MM.1S (cell line): ENCODE data around the gene NOP56.
"Not testable (repeated sequence)": the region's sequence is repeated elsewhere in the genome, so short reads cannot be mapped to it uniquely, and the experiment has no call there.

ENCODE experiments used
- DNase-seq: peaks from one replicate; pipeline ENCODE4 v3.0.0-alpha.2; 2015
- H2AFZ ChIP-seq: fragments of 300-600 bp; sonication (generic); 2 replicates; pipeline ENCODE4 v1.6.0; 2016; ENCODE audit warnings: antibody characterized with exemption, low read length
- H3F3A ChIP-seq: fragments of 300-600 bp; sonication (generic); 2 replicates; pipeline ENCODE4 v1.6.1; 2016; ENCODE audit warnings: mild to moderate bottlenecking, antibody characterized with exemption, low read length, moderate library complexity, mixed read lengths; ENCODE audit not compliant: insufficient read depth
- H3K27ac ChIP-seq: fragments of 300-600 bp; sonication (generic); 2 replicates; pipeline ENCODE4 v1.5.1; 2016; ENCODE audit warnings: mild to moderate bottlenecking, low read length
- H3K27me3 ChIP-seq: fragments of 300-600 bp; sonication (generic); replicated peaks from 2 replicates; pipeline ENCODE4 v1.6.0; 2016; ENCODE audit warnings: low read length; ENCODE audit not compliant: insufficient read depth
- H3K36me3 ChIP-seq: fragments of 300-600 bp; sonication (generic); replicated peaks from 2 replicates; pipeline ENCODE4 v1.6.1; 2016; ENCODE audit warnings: mild to moderate bottlenecking, low read length, mixed read lengths; ENCODE audit not compliant: insufficient read depth
- H3K4me1 ChIP-seq: fragments of 300-600 bp; sonication (generic); 2 replicates; pipeline ENCODE4 v1.6.1; 2016; ENCODE audit warnings: low read length, mixed read lengths
- H3K4me2 ChIP-seq: fragments of 300-600 bp; sonication (generic); 2 replicates; pipeline ENCODE4 v1.6.0; 2016; ENCODE audit warnings: low read depth, low read length
- H3K4me3 ChIP-seq: fragments of 300-600 bp; sonication (generic); 2 replicates; pipeline ENCODE4 v1.5.1; 2016; ENCODE audit warnings: low read length, mixed read lengths
- H3K79me2 ChIP-seq: fragments of 300-600 bp; sonication (generic); 2 replicates; pipeline ENCODE4 v1.6.1; 2016; ENCODE audit warnings: mixed run types, low read length, mixed read lengths
- H3K9ac ChIP-seq: fragments of 300-600 bp; sonication (generic); 2 replicates; pipeline ENCODE4 v1.6.1; 2016; ENCODE audit warnings: low read length, mixed read lengths
- H3K9me2 ChIP-seq: fragments of 300-600 bp; sonication (generic); replicated peaks from 2 replicates; pipeline ENCODE4 v1.6.1; 2016; ENCODE audit warnings: mild to moderate bottlenecking, low read length, mixed read lengths; ENCODE audit not compliant: insufficient read depth
- H3K9me3 ChIP-seq: fragments of 300-600 bp; sonication (generic); replicated peaks from 2 replicates; pipeline ENCODE4 v1.6.1; 2016; ENCODE audit warnings: mild to moderate bottlenecking, low read length, mixed read lengths; ENCODE audit not compliant: insufficient read depth
- H4K20me1 ChIP-seq: fragments of 300-600 bp; sonication (generic); 2 replicates; pipeline ENCODE4 v1.6.1; 2016; ENCODE audit warnings: mild to moderate bottlenecking, low read length, moderate library complexity, mixed read lengths; ENCODE audit not compliant: insufficient read depth
- CTCF ChIP-seq: fragments of 300-600 bp; sonication (generic); IDR thresholded peaks from 2 replicates; pipeline ENCODE4 v1.5.1; 2016; ENCODE audit warnings: antibody characterized with exemption, low read length, mixed read lengths
- EZH2 ChIP-seq: fragments of 300-600 bp; sonication (generic); optimal IDR thresholded peaks from 2 replicates; pipeline ENCODE3; 2017; ENCODE audit warnings: low read depth, mild to moderate bottlenecking, antibody characterized with exemption, low read length, mixed read lengths
- EZH2phosphoT487 ChIP-seq: fragments of 300-600 bp; sonication (generic); IDR thresholded peaks from 2 replicates; pipeline ENCODE4 v1.6.1; 2018; ENCODE audit warnings: antibody characterized with exemption, low read length

NOP56 gene

GRCh38 chr20:2694519-2694918, 42.1 kb downstream of the NOP56 start:
- Histone ChIP-seq H2AFZ (no peak overlapping the region), H3K27me3 (peaks cover 10% of the 10 kb centered on the region), H3K9ac (no peak overlapping the region), H3K4me1 (no peaks in the 10 kb centered on the region), H3K9me2 (no peaks in the 10 kb centered on the region), H3F3A (peaks cover 7% of the 10 kb centered on the region; the same call in 1 of the 2 replicates), H3K27ac (no peak overlapping the region), H3K79me2 (no peaks in the 10 kb centered on the region), H3K9me3 (no peaks in the 10 kb centered on the region), H3K36me3 (no peaks in the 10 kb centered on the region), H4K20me1 (no peaks in the 10 kb centered on the region), H3K4me2 (no peak overlapping the region), H3K4me3 (no peak overlapping the region)
- no peak for DNase-seq
- TF ChIP-seq EZH2: no peak
- no peak for TF ChIP-seq CTCF
- TF ChIP-seq EZH2phosphoT487: no peak

DNA sequence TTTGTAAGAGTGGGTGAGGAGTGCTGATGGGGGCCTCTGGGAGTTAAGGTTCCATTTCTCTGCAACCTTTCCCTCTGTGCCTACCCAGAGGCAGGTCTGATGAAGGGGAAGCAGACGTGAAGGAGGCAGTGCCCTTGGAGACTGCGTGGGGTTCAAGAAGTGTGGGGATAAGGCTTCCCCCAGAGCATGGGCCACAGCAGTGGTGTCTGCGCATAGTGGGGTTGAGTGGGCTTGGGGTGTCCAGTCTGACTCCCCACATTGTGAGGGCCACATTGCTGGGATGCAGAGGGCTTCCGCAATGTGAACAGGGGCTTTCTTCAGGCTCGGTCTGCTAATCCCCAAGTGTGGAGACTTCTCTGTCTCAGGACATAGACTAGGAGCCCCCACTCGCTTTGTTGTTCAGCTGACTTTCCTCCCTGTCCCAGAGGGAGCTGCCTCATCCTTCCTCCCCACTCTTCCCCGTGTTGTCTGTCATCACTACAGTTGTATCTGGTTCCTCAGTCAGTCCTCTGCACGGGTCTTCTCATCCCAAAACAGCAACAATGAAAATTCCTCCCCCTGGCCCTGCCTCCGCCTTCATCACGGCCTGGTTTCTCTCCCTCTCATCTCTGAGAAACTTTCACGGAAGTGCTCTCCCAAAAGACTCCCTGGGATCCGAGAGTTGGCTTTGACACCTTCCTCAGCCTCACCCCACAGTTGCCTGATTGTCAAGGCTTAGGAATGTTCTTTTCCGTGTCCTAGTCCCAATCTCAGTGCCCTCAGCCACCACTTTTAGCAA, 43.0 kb downstream of the NOP56 start:
- Histone ChIP-seq H3K36me3 (no peaks in the 10 kb centered on the region), H3K27me3 (peaks cover 10% of the 10 kb centered on the region), H3K4me2 (no peak overlapping the region), H3K9me3 (no peaks in the 10 kb centered on the region), H3K4me3 (no peak overlapping the region), H3K79me2 (no peaks in the 10 kb centered on the region), H3K9ac (no peak overlapping the region), H3F3A (peaks cover 7% of the 10 kb centered on the region; the same call in 1 of the 2 replicates), H2AFZ (no peak overlapping the region), H3K4me1 (no peaks in the 10 kb centered on the region), H3K27ac (no peak overlapping the region), H4K20me1 (no peaks in the 10 kb centered on the region), H3K9me2 (no peaks in the 10 kb centered on the region)
- TF ChIP-seq EZH2phosphoT487: no peak
- TF ChIP-seq EZH2: no peak
- no peak for TF ChIP-seq CTCF
- no peak for DNase-seq

DNA sequence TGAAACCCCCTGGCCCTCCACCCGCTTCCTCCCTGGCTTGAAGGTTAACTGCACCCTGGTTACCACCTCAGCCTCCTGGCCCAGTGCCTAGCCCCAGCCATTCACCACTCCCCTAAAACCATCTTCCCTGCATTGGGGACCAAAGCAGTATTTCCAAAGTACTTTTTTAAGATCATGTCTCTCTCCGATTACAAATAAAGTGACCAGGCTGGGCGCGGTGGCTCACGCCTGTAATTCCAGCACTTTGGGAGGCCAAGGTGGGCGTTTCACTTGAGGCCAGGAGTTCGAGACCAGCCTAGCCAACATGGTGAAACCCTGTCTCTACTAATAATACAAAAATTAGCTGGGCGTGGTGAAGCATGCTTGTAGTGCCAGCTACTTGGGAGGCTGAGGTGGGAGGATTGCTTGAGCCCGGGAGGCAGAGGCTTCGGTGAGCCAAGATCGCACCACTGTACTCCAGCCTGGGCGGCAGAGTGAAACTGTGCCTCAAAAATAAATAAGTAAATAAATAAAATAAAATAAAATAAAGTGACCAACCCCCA, 43.6 kb downstream of the NOP56 start:
- not testable (repeated sequence) for H3K4me2 ChIP-seq, H2AFZ ChIP-seq, H3K9ac ChIP-seq, H3K4me1 ChIP-seq, DNase-seq, H3K27ac ChIP-seq, H3K9me2 ChIP-seq, H4K20me1 ChIP-seq, H3K9me3 ChIP-seq, H3K79me2 ChIP-seq, H3K4me3 ChIP-seq, H3F3A ChIP-seq, H3K36me3 ChIP-seq
- H3K27me3 ChIP-seq: peaks cover 10% of the 10 kb centered on the region

DNA sequence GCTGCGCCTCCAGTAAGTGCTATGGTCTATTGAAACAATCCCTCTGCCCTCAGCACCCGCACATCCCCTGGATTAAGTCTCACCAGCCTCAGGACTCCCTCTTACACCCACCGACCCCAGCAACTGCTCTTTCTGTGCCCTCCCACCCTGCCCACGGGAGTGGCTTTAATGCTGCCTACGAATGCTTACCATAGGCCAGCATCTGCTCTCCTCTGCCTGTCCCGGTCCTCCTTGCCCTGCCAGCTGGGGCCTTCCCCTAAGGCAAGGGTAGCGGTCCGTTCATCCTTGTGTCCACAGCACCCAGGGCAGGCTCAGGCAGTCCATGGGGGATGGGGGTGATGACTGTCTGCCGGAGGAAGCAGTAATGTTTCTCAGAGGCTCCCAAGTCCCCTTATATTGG, 44.2 kb downstream of the NOP56 start:
- DNase-seq: no peak
- Histone ChIP-seq H3K9me3 (no peaks in the 10 kb centered on the region), H3K27ac (no peak overlapping the region), H3K4me2 (no peak overlapping the region), H3F3A (0 out of 2 replicates have a peak, but pooled peaks cover 5% of the 10 kb centered on the region), H3K4me1 (no peaks in the 10 kb centered on the region), H3K9me2 (no peaks in the 10 kb centered on the region), H2AFZ (no peak overlapping the region), H3K79me2 (no peaks in the 10 kb centered on the region), H3K4me3 (no peak overlapping the region), H3K27me3 (peaks cover 5% of the 10 kb centered on the region), H3K9ac (no peak overlapping the region), H3K36me3 (no peaks in the 10 kb centered on the region), H4K20me1 (no peaks in the 10 kb centered on the region)
- no peak for TF ChIP-seq EZH2
- no peak for TF ChIP-seq EZH2phosphoT487
- TF ChIP-seq CTCF: no peak
